ENCODE measurements around the gene ST3GAL2.

Gene ST3GAL2

GRCh38 chr16:70470141-70470926, 31.4 kb upstream of the ST3GAL2 start:
- Histone ChIP-seq H3K9ac (ENCODE audit: low read length) (no peak overlapping the region), H3K4me2 (ENCODE audit: low read length, poor library complexity, severe bottlenecking) (no peak overlapping the region), H3K27me3 (ENCODE audit: control insufficient read depth in 1 of 2, insufficient read depth in 1 of 2, low read length in 2 of 2) (no peaks in the 10 kb centered on the region), H2BK120ac (ENCODE audit: low read depth, low read length) (no peak overlapping the region), H3K36me3 (ENCODE audit: control insufficient read depth in 1 of 2, insufficient read depth in 2 of 2, low read depth in 1 of 2, low read length in 2 of 2) (peaks cover 8 to 62% of the 10 kb centered on the region in 2 experiments), H3K23ac (ENCODE audit: low read length in 2 of 2) (no peak overlapping the region), H2BK15ac (ENCODE audit: low read depth, poor library complexity, severe bottlenecking) (no peak overlapping the region), H2BK12ac (ENCODE audit: low read length in 2 of 2) (no peak overlapping the region), H3K4me1 (ENCODE audit: control insufficient read depth, insufficient read depth, low read depth, low read length) (peaks cover 27% of the 10 kb centered on the region), H3K27ac (ENCODE audit: low read length, poor library complexity, severe bottlenecking) (no peak overlapping the region), H3K4me3 (ENCODE audit: insufficient read depth in 1 of 2, low read depth in 1 of 2, low read length in 2 of 2) (peak overlapping the region in 1 of 2 experiments; percentile 15), H2BK5ac (ENCODE audit: low read depth, low read length, poor library complexity, severe bottlenecking) (no peak overlapping the region), H3K9me3 (ENCODE audit: control insufficient read depth, low read length) (no peaks in the 10 kb centered on the region), H3K14ac (ENCODE audit: low read length in 2 of 2) (no peak overlapping the region), H2AK5ac (ENCODE audit: low read length, severe bottlenecking) (no peak overlapping the region), H3K18ac (ENCODE audit: low read depth in 1 of 2, low read length in 2 of 2) (peak overlapping the region in 1 of 2 experiments; percentile 32), H4K8ac (ENCODE audit: low read length) (no peak overlapping the region), H4K91ac (ENCODE audit: low read length) (peak overlapping the region; percentile 53), H2AFZ (ENCODE audit: low read depth, low read length) (no peak overlapping the region), H3K79me1 (replicated peaks; ENCODE audit: low read length, poor library complexity, severe bottlenecking) (no peaks in the 10 kb centered on the region), H3K4ac (ENCODE audit: low read depth in 1 of 2, low read length in 2 of 2) (peak overlapping the region in 1 of 2 experiments; percentile 9)
- 96% methylated on average over 8 of the region's 10 CpGs for WGBS
- DNase-seq = no peak

- Histone ChIP-seq H3K36me3 (ENCODE audit: control insufficient read depth in 1 of 2, insufficient read depth in 2 of 2, low read depth in 1 of 2, low read length in 2 of 2) (peaks cover 14 to 51% of the 10 kb centered on the region in 2 experiments), H2BK5ac (ENCODE audit: low read depth, low read length, poor library complexity, severe bottlenecking) (no peak overlapping the region), H2BK120ac (ENCODE audit: low read depth, low read length) (no peak overlapping the region), H3K14ac (ENCODE audit: low read length in 2 of 2) (no peak overlapping the region), H4K91ac (ENCODE audit: low read length) (no peak overlapping the region), H4K8ac (ENCODE audit: low read length) (no peak overlapping the region), H3K23ac (ENCODE audit: low read length in 2 of 2) (no peak overlapping the region), H3K4me1 (ENCODE audit: control insufficient read depth, insufficient read depth, low read depth, low read length) (peaks cover 25% of the 10 kb centered on the region), H2BK12ac (ENCODE audit: low read length in 2 of 2) (no peak overlapping the region), H2BK15ac (ENCODE audit: low read depth, poor library complexity, severe bottlenecking) (no peak overlapping the region), H3K27ac (ENCODE audit: low read length, poor library complexity, severe bottlenecking) (no peak overlapping the region), H3K9ac (ENCODE audit: low read length) (no peak overlapping the region), H3K9me3 (ENCODE audit: control insufficient read depth, low read length) (no peaks in the 10 kb centered on the region), H3K4me2 (ENCODE audit: low read length, poor library complexity, severe bottlenecking) (no peak overlapping the region), H2AK5ac (ENCODE audit: low read length, severe bottlenecking) (no peak overlapping the region), H3K27me3 (ENCODE audit: control insufficient read depth in 1 of 2, insufficient read depth in 1 of 2, low read length in 2 of 2) (no peaks in the 10 kb centered on the region), H2AFZ (ENCODE audit: low read depth, low read length) (no peak overlapping the region), H3K4ac (ENCODE audit: low read depth in 1 of 2, low read length in 2 of 2) (no peak overlapping the region), H3K79me1 (replicated peaks; ENCODE audit: low read length, poor library complexity, severe bottlenecking) (no peaks in the 10 kb centered on the region), H3K4me3 (ENCODE audit: insufficient read depth in 1 of 2, low read depth in 1 of 2, low read length in 2 of 2) (no peak overlapping the region), H3K18ac (ENCODE audit: low read depth in 1 of 2, low read length in 2 of 2) (no peak overlapping the region)
- DNase-seq = no peak
- WGBS = 97% methylated on average over 14 of the region's 16 CpGs
Measured at GRCh38 chr16:70468776-70469525, 30.1 kb upstream of the ST3GAL2 start.

GRCh38 chr16:70467608-70468007, 28.7 kb upstream of the ST3GAL2 start:
- Histone ChIP-seq H3K4ac (ENCODE audit: low read depth in 1 of 2, low read length in 2 of 2) (no peak overlapping the region), H2AK5ac (ENCODE audit: low read length, severe bottlenecking) (no peak overlapping the region), H3K79me1 (replicated peaks; ENCODE audit: low read length, poor library complexity, severe bottlenecking) (no peaks in the 10 kb centered on the region), H2BK120ac (ENCODE audit: low read depth, low read length) (no peak overlapping the region), H2BK15ac (ENCODE audit: low read depth, poor library complexity, severe bottlenecking) (no peak overlapping the region), H3K18ac (ENCODE audit: low read depth in 1 of 2, low read length in 2 of 2) (no peak overlapping the region), H3K27ac (ENCODE audit: low read length, poor library complexity, severe bottlenecking) (no peak overlapping the region), H3K36me3 (ENCODE audit: control insufficient read depth in 1 of 2, insufficient read depth in 2 of 2, low read depth in 1 of 2, low read length in 2 of 2) (peaks cover 16 to 47% of the 10 kb centered on the region in 2 experiments), H3K14ac (ENCODE audit: low read length in 2 of 2) (no peak overlapping the region), H3K4me3 (ENCODE audit: insufficient read depth in 1 of 2, low read depth in 1 of 2, low read length in 2 of 2) (peak overlapping the region in 1 of 2 experiments; percentile 4), H3K9ac (ENCODE audit: low read length) (no peak overlapping the region), H3K23ac (ENCODE audit: low read length in 2 of 2) (no peak overlapping the region), H3K4me2 (ENCODE audit: low read length, poor library complexity, severe bottlenecking) (no peak overlapping the region), H2AFZ (ENCODE audit: low read depth, low read length) (no peak overlapping the region), H3K27me3 (ENCODE audit: control insufficient read depth in 1 of 2, insufficient read depth in 1 of 2, low read length in 2 of 2) (no peaks in the 10 kb centered on the region), H3K9me3 (ENCODE audit: control insufficient read depth, low read length) (no peaks in the 10 kb centered on the region), H4K91ac (ENCODE audit: low read length) (no peak overlapping the region), H4K8ac (ENCODE audit: low read length) (no peak overlapping the region), H2BK5ac (ENCODE audit: low read depth, low read length, poor library complexity, severe bottlenecking) (no peak overlapping the region), H2BK12ac (ENCODE audit: low read length in 2 of 2) (no peak overlapping the region), H3K4me1 (ENCODE audit: control insufficient read depth, insufficient read depth, low read depth, low read length) (peaks cover 27% of the 10 kb centered on the region)
- DNase-seq = no peak
- 99% methylated on average over 8 of the region's 8 CpGs for WGBS

GRCh38 chr16:70467113-70467512, 28.2 kb upstream of the ST3GAL2 start:
- Histone ChIP-seq H3K36me3 (ENCODE audit: control insufficient read depth in 1 of 2, insufficient read depth in 2 of 2, low read depth in 1 of 2, low read length in 2 of 2) (peaks cover 16 to 42% of the 10 kb centered on the region in 2 experiments), H2AFZ (ENCODE audit: low read depth, low read length) (no peak overlapping the region), H2BK120ac (ENCODE audit: low read depth, low read length) (no peak overlapping the region), H2BK5ac (ENCODE audit: low read depth, low read length, poor library complexity, severe bottlenecking) (no peak overlapping the region), H2BK15ac (ENCODE audit: low read depth, poor library complexity, severe bottlenecking) (no peak overlapping the region), H2BK12ac (ENCODE audit: low read length in 2 of 2) (no peak overlapping the region), H4K8ac (ENCODE audit: low read length) (no peak overlapping the region), H3K23ac (ENCODE audit: low read length in 2 of 2) (no peak overlapping the region), H4K91ac (ENCODE audit: low read length) (no peak overlapping the region), H3K14ac (ENCODE audit: low read length in 2 of 2) (no peak overlapping the region), H2AK5ac (ENCODE audit: low read length, severe bottlenecking) (no peak overlapping the region), H3K27ac (ENCODE audit: low read length, poor library complexity, severe bottlenecking) (no peak overlapping the region), H3K79me1 (replicated peaks; ENCODE audit: low read length, poor library complexity, severe bottlenecking) (no peaks in the 10 kb centered on the region), H3K4me3 (ENCODE audit: insufficient read depth in 1 of 2, low read depth in 1 of 2, low read length in 2 of 2) (no peak overlapping the region), H3K4me1 (ENCODE audit: control insufficient read depth, insufficient read depth, low read depth, low read length) (peaks cover 25% of the 10 kb centered on the region), H3K9me3 (ENCODE audit: control insufficient read depth, low read length) (no peaks in the 10 kb centered on the region), H3K18ac (ENCODE audit: low read depth in 1 of 2, low read length in 2 of 2) (no peak overlapping the region), H3K4ac (ENCODE audit: low read depth in 1 of 2, low read length in 2 of 2) (no peak overlapping the region), H3K27me3 (ENCODE audit: control insufficient read depth in 1 of 2, insufficient read depth in 1 of 2, low read length in 2 of 2) (no peaks in the 10 kb centered on the region), H3K4me2 (ENCODE audit: low read length, poor library complexity, severe bottlenecking) (no peak overlapping the region), H3K9ac (ENCODE audit: low read length) (no peak overlapping the region)
- 95% methylated on average over 11 of the region's 11 CpGs for WGBS
- no peak for DNase-seq
